HG03045 (cell line): Measurements from ENCODE around the gene NCCRP1.
"Not testable (repeated sequence)": the region's sequence is repeated elsewhere in the genome, so short reads cannot be mapped to it uniquely, and the experiment has no call there.

Experiments
- ATAC-seq: cut with Tn5 transposase; IDR thresholded peaks from one replicate; pipeline ENCODE4 v1.9.1; 2021; ENCODE audit warnings: mild to moderate bottlenecking, moderate library complexity; ENCODE audit not compliant: unreplicated experiment

NCCRP1 gene

DNA sequence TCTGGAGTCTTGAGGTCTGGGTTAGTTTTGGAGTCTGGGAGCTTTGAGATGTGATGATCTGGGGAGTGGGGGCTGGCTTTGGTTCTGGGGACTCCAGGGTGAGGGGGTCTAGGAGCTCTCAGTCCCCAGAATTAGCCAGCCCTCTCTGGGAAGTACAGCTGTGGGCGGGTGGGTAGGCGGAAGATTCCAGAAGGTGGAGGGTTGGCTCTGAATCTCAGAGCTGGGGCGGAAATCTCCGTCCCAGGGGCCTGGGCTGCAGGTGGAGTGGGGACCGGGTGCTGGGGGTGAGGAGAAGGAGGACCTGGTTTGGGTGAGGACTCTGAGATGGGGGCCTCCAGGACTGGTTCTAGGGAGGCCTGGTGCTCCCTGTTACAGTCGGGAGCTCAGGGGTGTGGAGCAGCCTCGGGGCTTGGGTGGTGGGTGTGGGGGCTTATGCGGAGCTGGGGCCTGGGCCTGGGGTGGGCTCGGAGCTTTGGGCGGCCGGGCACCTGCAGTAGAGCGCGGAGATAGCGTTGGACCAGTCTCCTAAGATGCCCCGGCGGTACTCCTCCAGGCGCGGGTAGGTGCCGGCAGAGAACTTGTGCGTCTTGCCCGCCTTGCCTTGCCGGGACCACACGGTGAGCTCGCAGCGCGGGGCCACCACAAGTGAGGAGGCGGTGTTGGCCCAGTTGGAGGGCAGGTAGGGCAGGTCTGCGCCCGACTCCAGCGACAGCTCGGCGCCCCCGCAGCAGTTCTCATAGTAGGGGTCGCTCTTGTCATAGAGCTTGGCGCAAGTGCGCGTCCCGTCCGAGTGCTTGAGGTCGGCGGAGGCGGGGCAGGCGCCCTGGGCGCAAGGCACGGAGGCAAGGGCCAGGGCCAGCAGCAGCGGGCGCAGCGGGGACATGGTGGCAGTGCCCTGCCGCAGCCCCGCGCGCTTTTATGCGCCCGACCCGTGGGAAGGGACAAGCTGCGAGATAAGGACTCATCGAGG, 6.9 kb downstream of the NCCRP1 start, which contains the start of gene SYCN:
Gene SYCN, minus strand, starts transcription at position 892 of the 970 bp plus-strand sequence. Its CDS starts 9 bp downstream, at position 883.
- no peak for ATAC-seq

DNA sequence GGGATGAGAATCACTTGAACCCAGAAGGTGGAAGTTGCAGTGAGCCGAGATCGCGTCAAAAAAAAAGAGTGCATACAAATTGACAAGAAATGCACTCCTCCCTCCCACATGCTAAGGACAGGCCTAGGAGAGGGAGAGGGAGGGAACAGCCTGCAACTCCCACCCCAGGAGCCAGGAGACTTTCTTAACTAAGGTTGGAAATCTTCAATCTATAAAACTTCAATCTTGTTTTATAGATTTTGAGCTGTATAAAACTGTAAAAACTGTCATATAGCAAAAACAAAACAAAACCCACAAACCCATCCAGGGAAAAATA, 8.6 kb downstream of the NCCRP1 start:
- no peak for ATAC-seq

DNA sequence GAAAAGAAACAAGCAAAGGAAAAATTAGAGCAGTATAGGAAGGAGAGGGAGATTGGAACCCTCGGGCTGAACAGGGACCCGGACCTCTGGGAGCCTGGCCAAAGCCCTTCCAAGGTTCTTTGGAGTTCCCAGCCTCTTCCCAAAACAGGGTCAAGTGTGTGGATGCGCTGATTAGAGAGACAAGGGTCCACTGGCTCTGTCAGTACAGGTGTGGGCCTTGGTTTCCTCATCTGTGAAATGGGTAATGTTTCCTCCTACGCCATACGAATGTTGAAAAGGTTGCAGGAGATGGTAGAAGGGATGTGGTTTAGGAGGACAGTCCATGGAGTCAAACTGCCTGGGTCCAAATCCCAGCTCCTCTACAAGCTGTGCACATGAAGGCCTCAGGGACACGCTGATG, 9.4 kb downstream of the NCCRP1 start:
- ATAC-seq: no peak

DNA sequence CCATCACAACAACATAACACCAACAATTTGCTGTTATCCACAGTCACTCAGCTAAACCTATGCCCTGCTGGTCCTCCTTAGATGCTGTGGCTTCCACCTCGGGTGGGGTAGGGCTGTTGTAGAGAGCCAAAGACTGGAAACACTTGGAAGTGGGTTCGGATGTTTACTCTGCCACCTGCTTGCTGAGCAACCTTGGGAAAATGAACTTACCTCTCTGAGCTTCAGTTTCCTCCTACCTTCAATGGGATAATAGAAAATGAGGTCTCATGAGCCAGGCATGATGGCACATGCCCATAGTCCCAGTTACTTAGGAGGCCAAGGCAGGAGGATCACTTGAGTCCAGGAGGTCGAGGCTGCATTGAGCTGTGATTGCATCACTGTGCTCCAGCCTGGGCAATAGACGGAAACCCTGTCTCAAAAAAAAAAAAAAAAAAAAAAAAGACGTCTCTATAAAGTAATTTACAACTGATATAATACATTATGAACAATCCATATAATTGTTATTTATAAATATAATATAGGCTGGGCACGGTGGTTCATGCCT, 10.6 kb downstream of the NCCRP1 start:
- no peak for ATAC-seq

DNA sequence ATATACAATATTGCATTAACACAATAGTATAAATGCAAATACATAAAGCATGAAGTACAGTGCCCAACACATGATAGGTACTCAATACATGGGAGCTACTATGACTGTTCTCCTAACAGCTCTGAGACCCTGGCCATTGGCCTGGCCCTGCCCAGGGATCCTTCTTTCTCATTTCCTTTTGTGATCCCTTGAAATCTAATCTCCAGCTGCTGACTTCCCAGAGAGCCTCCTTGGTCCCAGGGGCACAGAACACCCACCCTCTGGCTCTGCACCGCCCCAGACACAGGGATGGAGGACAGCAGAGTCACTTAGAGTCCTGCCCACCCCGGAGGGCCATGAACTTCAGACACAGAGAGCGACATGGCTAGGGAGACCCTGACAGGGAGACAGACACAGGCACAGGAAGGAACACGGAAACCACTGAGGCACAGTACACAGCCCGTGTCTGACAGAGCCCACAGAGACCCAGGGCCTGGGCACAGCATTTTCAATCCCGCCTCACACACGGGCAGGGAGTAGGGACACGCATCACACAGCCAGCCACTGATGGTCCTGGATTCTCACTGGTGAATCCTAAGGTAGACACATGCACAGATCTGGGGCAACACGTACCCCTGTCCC, 11.5 kb downstream of the NCCRP1 start:
- ATAC-seq: no peak

DNA sequence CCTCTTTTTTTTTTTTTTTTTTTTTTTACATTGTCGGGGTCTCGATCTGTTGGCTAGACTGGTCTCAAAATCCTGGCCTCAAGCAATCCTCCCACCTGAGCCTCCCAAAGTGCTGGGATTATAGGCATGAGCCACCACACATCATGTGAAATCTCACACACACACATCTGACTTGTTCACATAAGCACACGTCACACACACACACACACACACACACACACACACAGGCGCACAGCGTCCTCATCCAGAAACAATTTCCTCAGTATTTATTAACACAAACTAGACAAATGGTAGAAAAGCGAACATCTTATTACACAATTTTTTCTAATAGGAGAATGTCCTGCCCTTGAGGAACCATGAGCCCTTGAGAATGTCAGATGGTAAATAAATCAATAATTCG, 12.4 kb downstream of the NCCRP1 start:
- ATAC-seq: no peak

DNA sequence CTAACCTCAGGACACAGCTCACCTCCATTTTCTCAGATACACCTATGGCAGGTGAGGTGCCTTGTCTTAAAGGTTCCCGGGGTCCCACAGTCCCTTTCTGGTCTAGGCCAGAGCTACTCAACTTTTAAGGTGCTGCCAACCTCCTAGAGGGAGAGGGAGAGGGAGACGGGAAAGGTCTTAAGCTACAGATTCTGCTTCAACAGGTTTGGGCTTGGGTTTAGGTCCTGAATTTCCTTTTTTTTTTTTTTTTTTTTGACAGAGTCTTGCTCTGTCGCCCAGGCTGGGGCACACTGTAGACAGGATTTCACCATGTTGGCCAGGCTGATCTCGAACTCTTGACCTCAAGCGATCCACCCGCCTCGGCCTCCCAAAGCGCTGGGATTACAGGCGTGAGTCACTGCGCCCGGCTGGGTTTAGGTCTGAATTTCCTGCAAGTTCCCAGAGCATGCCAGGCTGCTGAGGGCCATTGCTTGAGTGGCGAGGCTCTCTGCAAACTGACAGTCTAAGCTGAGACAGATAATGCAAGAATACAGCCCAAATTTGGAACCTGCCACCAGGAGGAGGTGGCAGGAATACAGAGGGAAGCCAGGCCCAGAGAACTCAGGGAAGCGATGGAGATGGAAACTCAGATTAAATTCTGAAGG, 15.1 kb downstream of the NCCRP1 start:
- no peak for ATAC-seq

DNA sequence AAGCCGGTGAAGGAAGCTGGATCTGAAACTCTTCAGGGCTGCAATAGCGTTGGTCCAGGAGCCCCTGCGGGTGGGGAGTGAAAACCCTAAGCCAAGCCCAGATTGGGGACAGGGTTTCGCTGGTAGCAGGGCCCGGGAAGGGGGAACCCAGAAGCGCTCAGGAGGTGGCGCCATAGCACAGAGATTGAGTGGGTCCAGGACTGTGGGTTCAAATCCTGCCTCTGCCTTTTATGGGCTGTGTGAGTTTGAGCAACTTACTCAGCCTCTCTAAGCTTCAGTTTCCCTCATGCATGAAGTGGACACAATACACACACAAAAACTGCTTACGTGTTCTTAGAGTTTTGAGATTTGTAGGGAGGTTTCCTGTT, 15.6 kb downstream of the NCCRP1 start:
- no peak for ATAC-seq

DNA sequence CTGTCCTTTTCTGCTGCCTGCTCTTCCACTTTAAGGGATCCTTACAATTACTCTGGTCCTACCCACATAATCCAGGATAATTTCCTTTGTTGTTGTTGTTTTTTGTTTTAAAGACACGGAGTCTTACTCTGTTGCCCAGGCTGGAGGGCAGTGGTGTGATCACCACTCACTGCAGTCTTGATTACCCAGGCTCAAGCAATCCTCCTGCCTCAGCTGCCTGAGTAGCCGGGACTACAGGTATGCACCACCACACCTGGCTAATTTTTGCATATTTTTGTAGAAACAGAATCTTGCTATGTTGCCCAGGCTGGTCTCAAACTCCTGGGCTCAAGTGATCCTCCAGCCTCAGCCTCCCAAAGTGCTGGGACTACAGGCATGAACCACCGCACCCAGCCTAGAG, 18.6 kb downstream of the NCCRP1 start:
- ATAC-seq: not testable (repeated sequence)

DNA sequence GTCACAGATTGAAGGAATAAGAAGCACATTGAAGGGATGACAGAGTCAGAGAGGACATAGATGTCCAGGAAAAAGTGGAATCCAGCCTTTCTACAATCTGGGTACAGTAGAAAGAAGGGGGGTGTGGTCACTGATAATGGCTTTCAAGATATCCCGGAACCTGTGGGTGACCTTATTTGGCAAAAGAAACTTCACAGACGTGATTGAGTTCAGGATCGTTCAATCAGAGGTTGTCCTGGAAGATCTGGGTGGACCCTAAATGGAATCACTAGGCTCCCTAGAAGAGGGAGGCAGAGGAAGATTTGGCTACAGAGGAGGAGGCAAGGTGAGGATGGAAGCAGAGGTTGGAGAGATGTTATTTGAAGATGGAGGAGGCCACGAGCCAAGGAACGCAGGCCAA, 20.3 kb downstream of the NCCRP1 start:
- ATAC-seq: no peak

DNA sequence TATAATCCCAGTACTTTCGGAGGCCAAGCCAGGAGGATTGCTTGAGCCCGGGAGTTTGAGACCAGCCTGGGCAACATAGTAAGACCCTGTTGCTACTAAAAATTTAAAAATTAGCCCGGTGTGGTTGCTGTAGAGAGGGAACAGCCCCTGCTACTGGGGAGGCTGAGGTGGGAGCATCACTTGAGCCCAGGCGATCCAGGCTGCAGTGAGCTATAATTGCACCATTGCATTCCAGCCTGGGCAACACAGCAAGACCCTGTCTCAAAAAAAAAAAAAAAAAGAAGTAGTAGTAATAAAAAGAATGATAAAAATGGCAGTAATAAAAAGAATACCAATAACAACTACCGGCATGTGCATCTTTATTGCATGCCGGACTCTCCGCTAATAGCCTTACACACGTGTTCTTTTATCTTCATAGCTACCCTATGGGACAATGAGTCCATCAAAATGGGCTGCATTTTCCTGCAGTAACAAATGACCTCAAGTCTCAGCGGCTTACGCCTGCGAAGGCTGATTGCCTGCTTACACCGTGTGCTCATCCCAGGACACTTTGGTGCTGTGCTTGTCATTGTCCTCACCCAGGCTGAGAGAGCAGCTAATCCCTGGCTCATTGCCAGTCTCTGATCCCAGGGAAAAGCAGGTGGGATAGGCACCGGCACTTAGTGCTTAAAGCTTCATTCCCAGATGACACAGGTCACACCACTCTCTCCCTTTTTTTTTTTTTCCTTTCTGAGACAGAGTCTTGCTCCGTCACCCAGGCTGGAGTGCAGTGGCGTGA, 21.7 kb downstream of the NCCRP1 start:
- ATAC-seq: no peak

DNA sequence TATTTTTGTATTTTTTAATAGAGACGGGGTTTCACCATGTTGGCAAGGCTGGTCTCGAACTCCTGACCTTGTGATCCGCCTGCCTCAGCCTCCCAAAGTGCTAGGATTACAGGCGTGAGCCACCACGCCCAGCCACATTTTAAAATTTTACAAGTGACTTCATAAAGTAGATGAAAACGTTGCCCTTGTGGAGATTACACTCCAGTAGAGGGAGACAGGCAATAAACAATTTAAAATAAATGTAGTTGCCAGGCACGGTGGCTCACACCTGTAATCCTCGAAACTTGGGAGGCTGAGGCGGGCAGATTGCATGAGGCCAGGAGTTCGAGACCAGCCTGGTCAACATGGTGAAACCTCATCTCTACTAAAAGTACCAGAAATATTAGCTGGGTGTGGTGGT, 22.3 kb downstream of the NCCRP1 start:
- ATAC-seq: not testable (repeated sequence)

DNA sequence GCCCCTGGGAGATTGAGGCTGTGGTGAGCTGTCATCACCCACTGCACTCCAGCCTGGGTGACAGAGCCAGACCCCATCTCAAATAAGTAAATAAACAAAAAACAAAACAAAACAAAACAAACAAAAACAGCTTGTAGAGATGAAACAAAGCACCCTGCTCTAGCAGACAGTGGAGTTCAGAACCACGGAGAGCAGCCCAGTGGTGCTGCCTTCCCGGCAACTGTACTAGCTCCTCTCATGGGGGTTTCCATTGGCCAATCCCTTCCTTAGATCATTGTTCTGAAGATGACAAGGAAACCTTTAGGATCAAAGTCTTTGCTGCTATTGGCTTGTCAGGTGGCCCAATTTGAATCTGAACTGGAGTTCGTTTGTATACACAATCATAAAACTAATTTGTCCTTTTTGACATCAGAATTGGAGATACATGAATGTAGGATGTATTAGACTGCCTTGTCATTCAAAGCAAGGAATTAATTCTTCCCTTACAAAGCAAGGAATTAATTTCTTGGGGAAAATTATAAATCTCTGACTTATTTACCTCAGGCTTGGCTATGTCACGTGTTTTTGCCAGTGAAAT, 27.0 kb downstream of the NCCRP1 start:
- ATAC-seq: no peak

DNA sequence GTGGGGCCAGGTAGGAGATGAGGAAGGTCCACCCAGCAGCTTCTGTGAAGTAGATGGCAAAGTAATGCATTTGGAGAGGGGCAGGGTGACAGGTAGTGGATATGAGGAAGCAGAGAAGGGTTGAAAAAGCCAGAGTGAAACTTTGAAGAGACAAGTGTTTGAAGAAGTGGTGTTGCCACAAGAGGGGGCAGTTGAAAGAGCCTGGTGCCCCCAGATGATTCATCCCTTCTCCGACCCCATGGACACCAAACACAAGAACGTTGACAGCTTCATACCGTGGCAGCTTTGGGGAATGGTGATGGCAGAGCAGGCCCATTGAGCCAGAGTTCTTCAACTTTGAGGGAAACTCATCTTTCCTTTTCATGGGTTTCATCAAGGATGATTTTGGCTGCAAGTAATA, 28.1 kb downstream of the NCCRP1 start:
- no peak for ATAC-seq

DNA sequence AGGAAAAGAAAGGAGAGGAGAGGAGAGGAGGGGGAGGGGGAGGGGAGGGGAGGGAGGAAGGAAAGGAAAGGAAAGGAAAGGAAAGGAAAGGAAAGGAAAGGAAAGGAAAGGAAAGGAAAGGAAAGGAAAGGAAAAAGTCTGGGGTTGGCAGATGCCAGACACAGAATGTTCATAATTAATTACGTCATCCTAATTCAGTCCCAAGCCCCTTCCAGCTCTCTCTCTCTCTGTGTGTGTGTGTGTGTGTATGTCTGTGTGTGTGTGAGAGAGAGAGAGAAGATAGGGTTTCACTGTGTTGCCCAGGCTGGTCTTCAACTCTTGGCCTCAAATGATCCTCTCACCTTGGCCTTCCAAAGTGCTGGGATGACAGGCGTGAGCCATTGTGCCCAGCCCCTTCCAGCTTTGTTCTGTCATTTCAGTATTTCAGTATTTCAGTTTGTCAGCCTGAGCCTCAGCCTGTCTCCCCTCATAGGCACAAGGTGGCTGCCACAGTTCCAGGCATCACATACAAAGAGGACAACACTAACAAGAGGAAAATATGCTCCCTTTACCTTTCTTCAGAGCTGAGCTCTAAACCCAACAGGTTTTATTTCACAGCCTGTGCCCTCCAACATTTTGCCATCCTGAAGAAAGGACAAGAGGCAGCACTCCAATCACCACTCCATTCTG, 33.5 kb downstream of the NCCRP1 start:
- no peak for ATAC-seq

DNA sequence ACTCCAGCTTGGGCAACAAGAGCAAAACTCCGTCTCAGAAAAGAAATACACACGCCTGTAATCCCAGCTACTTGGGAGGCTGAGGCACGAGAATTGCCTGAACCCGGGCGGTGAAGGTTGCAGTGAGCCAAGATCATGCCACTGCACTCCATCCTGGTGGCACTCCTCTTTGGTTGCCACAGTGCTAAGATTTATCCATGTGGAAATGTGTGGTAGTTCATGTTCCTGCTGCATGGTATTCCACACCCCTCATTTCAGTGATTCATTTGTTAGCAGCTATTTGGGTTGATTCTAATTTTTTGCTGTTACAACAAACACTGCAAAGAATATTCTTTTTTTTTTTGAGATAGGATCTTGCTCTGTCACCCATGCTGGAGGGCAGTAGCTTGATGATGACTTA, 35.9 kb downstream of the NCCRP1 start:
- no peak for ATAC-seq

DNA sequence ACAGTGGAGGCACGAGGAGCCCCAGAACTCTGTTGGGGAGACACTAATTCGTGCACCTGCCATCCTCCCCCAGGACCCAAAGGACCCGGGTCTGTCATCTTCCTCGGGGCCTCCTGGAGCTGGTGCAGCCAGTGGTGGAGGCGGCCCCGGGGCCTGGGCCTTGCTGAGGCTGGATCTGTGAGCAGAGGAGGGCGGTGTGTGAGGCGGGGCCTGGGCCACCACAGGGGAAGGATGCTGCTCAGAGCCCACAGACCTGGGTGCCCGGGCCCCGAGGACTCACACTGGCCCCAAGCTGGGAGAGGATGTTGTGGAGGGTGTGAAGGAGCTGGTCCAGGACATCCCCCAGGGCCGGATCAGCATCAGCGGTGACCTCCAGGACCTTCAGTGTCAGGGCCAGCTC, 39.8 kb downstream of the NCCRP1 start:
- no peak for ATAC-seq

DNA sequence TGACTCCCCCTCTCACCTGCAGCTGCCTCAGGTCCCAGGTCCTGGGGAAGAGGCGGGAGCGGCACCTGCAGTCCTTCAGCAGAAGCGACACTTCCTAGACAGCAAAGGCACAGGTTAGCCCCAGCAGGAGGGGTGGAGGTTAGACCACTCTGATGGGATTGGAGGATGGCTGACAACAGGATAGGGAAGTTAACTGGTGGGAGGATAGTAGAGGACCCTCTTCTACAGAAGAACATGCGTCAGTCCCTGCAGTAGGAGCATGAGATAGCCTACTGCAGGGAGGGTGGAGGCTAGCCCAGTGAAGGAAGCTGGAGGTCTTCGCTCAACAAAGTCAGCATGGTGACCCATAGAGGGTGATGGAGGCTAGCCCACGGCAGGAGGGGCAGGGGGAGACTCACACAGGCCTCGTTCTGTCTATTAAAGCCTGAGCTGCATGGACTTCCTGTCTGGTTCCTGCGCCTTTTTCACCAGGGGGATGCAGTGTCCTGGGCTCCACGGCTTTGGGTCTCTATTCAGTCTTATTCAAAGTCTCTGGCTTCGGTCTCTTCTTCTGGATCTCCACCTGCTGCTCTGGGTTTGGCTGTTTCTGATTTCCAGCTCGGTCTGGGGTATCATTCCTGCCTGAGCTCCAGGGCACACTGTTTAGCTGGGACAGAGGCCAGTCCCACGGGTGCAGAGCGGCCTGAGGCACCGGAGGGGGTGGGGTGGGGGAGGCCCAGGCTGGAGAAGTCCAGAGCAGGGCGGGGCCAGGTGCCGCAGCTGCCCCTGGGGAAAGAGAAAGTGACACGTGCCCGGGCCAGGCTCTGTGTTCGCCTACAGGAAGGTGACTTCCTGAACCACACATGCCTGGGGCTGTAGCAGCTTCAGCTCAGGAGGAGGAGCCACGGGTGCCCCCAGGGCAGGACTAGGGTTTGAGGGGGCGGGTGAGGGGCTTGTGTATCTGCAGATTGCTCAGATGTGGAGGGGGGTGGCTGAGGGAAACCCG, 40.7 kb downstream of the NCCRP1 start:
- ATAC-seq: no peak

DNA sequence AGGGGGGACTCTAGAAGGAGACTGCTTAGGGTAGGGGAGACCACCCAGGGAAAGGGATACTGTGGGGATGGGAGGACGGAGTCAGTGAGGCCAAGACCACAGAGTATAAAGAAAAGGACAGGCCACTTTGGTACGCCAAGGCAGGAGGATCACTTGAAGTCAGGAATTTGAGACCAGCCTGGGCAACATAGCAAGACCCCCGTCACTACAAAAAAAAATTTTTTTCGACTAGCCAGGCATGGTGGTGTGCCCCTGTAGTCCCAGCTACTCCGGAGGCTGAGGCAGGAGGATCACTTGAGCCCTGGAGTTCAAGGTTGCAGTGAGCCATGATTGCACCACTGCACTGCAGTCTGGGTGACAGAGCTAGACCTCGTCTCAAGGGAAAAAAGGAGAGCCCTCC, 41.4 kb downstream of the NCCRP1 start:
- ATAC-seq: no peak
